HG03558 (cell line): Measurements from ENCODE around the gene OR2T6.

Experiments used
- ATAC-seq: cut with Tn5 transposase; IDR thresholded peaks from one replicate; pipeline ENCODE4 v1.9.1; 2021; ENCODE audit warnings: moderate number of reproducible peaks; ENCODE audit not compliant: unreplicated experiment; ENCODE audit errors: extremely low read depth

Gene OR2T6, protein sequence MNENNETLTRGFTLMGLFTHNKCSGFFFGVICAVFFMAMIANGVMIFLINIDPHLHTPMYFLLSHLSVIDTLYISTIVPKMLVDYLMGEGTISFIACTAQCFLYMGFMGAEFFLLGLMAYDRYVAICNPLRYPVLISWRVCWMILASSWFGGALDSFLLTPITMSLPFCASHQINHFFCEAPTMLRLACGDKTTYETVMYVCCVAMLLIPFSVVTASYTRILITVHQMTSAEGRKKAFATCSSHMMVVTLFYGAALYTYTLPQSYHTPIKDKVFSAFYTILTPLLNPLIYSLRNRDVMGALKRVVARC

DNA sequence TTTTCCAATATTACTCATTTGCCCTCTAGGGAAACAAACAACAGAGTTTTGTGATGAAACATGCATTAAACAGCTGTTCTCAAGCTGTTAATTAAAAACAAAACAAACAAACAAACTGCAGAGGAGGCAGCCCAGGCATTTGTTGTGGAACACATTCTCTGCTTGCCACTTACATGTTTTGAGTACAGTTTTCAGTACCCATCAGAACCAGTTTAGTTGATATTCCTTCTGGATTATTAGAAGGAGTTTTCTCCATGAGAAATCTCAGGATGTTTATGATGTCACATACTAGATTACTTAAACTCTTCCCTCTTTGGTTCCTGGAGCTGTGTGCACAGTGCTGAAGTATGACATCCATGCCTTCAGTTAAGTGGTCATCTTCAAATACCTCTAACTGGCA lies at the start of gene OR2T6:
TSS of gene OR2T6 (plus strand) at position 301 of the 400 bp plus-strand sequence. CDS start 11,863 bp downstream, outside the sequence.
- ATAC-seq, result no peak

DNA sequence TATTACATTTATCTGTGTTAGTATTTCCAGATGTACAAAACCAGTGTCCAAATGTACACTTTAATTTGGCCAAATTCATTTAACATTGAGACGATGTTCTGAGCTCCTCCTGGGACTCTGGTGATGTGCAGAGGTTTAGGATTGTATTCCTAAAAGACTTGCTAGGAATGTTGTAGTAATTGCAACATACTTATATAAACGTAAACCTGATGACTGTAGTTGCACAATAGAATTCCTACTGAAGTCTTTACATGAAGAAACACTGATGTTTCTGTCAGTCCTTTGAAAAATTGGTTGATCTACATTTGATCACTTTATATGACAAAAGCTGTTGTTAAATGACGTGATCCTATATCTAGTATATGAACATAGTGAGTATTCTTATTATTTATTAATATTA lies 32.1 kb upstream of the OR2T6 start:
- no peak for ATAC-seq

DNA sequence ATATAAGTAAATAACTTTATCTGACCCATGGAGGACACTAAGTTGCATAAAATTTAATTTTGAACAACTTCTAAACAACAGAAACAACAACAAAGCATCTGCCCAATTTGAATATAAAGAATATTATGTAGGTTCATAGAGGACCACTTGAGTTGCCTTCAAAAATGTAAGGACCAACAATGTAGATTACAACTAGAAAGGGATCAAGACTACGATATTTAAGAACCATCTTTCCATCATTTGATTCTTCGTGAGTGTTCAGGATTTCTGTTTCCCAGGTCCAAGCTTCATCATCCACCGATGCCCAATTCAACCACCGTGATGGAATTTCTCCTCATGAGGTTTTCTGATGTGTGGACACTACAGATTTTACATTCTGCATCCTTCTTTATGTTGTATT lies 27.1 kb upstream of the OR2T6 start, which contains the start of gene OR14C36:
TSS of gene OR14C36 (plus strand) at position 301 of the 400 bp plus-strand sequence. CDS start at position 301, 0 bp downstream.
- ATAC-seq, result no peak

DNA sequence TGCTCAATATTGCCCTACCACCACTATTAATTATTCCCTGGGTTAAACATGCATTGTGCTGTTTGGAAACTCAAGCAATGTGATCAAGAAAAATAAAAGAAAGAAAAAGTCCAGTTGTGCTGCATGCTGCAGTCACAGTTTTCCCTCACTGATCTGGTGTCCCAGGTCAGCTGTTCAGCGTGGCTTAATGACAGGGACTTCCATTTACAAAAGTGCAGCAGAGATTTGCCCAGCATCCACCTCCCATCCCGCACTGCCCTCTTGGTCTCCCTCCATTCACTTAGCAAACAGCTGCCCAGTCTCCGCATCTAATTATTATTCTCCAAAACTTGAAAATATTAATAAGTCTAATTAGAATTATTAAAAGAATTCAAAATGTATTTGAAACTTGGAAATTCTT lies 16.1 kb upstream of the OR2T6 start:
- no peak for ATAC-seq

DNA sequence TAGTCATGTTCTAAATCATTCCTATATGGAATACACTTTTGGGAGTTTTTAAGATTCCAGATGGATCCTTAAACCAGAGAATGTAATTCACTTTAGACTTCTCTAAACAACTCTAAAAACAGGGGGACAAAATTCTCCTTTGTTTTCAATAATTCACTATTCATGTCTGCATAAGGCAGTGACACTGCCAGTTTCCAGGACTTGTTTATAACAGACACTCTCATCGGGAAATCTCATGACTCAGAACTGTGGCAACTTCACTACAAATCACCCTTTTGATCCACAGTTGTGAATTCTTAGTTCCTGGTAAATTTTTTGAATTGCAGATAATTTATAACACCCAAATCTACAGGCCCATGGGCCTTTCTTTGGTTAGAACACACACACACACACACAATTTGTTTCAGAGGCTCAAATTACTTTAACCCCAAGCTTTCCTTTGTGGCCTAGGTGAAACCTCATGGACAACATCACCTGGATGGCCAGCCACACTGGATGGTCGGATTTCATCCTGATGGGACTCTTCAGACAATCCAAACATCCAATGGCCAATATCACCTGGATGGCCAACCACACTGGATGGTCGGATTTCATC lies 14.3 kb upstream of the OR2T6 start, which contains the start of gene OR2T4:
TSS of gene OR2T4 (plus strand) at position 545 of the 595 bp plus-strand sequence. CDS start at position 545, 0 bp downstream.
- no peak for ATAC-seq

DNA sequence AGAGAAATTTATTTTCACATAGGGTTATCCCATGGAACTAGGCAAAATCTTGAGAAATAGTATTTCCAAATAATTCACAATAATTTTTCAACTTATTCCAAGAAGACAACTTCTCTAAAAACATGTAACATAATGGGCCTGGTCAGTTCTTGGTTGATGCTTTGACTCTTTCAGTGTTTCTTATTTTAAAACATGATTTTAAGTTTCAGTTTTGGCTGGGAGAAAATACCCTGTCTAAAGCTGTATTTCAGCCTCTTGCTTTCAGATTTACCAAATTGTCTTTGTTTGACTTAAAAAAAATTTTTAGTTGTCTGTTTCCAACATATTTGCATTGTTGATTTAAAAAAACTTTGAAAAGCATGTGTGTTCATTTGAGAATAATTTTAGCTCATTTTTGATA lies 8.9 kb upstream of the OR2T6 start:
- ATAC-seq, result no peak

DNA sequence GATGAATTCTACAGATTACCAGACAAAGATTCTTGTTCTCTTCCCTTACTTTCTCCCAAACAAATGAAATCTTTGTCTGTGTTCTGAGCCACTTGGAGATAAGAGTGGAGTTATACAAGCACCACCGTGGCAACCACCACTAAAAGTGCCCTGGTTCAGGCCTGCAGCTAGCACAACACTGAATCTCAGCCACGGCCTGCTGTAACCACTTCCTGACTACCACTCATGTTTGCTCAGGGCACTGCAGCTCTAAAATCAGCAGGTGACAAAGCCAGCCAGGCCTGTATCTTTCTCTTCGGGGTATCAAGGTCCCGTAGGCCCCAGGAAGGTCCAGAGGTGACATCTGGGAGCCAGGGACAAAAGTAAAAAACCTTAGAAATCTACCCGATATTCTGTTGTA lies 3.2 kb upstream of the OR2T6 start:
- no peak for ATAC-seq

DNA sequence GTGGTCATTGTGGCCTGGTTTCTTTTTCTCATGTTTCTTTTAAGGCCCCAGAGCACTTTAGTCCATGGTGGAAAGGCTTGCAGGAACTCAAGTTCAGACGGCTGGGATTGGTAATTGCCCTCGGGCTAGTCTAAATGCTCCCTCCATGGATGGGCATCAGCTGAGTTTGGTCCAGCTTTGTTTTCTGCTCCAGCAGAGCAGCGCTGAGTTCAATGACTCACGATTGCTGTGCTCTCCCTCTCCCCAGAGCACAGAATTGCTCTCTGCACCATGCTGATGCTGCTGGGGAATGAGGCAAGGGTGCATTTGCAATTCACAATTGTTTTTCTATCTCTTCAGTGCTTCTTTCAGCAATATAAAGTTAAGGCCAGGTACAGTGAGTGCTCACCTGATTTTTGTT lies 1.8 kb upstream of the OR2T6 start:
- no peak for ATAC-seq

DNA sequence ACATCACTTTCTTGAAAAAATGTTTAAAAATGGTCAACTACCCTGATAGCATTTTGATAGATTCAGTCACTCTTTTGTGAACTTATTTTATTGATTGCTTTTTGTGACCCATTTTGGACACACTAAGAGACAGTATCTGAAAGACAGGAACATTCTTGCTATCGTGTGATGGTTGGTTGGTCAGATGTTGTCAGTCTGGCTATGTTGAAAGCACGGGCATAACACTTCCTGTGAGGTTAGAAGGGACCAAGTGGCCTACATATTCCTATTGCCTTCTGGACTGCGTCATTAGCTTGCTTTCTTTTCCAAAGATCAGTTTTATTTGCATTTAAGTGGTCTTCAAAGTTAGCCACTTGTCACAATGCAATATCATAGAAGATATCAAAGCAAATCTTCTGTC lies 1.4 kb downstream of the OR2T6 start:
- no peak for ATAC-seq

DNA sequence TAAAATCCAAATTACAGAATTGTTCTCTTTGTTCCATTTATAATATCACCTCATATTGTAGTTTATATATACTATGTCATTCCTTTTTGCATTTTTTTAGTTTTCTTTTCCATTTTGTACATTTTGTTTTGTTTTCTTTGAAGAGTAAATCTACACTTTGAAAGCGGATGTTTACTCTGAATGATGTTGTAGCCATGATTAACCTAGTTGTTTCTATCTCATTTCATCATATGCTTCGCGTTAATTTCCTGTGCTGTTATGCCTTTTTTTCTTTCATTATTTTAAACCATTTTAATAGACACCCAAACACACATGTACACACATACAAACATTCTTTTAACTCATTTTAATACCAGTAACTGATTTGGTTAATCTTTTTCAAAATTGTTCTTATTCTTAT lies 5.3 kb downstream of the OR2T6 start:
- ATAC-seq, result no peak

DNA sequence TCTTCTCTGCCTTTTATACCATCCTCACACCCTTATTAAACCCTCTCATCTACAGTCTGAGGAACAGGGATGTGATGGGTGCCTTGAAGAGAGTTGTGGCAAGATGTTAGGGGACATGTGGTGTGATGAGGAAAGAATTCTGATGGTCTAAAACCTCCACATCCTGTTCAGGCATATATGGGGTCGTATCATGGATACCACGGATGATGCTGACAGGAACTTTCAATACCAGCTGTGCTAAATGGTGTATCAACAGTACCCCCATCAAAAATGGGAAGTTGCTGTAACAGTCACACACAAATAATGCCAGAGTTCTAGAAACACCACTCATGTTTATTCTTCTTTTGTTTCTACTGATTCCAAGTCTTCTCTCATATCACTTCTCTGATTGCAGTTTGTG lies 12.9 kb downstream of the OR2T6 start:
- no peak for ATAC-seq

DNA sequence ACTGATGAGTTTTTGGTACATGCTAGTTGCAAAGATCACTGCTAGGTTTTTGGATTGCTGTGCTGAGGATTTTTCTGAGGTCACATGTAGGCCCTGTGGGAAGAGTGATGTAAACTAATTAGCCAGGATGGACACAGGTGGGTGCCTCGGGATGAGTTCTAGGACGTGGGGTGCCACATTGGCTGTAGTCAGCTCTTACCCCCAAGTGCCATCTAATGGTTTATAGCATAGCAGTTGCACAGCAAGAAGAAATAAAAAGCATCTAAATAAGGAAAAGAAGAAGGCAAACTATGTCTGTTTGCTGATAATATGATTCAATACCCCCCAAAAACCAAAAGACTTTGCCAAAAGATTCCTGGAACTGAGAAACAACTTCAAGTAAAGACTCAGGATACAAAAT lies 17.5 kb downstream of the OR2T6 start:
- ATAC-seq, result no peak

DNA sequence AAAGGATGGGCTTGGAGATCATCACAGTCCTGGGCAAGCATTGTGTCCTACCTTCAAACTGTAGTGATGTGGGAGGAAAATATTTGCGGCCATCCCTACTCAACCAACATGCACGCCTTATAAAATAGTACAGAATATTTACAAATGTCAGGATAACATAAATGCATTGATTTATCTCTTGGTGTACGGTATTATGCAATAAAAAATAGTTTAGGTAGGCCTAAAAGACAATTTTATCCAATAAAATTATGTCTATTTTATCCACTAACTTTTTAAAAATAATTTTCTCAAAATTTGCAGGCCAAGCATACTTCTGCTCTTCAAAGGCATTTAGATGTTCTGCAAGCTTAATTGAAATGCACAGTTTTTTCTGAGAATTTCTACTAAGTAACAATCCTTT lies 27.2 kb downstream of the OR2T6 start, which contains the start of gene OR2T1:
TSS of gene OR2T1 (plus strand) at position 301 of the 400 bp plus-strand sequence. CDS start 3,100 bp downstream, outside the sequence.
- ATAC-seq, result no peak

DNA sequence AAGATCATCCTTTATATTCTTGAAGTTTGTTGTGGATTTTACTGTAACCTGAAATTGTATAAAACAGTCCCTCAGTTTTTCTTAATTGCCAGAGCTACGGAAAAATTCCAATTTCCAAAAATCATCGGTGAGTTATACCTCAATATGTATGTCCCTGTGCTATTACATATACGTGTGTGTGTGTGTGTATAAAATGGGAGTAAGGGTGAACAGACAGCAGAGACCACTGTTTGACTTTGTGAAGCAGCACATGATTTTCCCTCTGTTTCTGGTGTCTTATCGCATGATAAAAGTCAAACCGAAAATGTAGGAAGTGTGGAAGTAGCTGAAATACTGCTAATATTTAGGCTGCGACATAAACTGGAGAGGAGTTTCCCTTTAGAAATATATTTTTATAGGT lies 28.5 kb downstream of the OR2T6 start:
- ATAC-seq, result no peak

DNA sequence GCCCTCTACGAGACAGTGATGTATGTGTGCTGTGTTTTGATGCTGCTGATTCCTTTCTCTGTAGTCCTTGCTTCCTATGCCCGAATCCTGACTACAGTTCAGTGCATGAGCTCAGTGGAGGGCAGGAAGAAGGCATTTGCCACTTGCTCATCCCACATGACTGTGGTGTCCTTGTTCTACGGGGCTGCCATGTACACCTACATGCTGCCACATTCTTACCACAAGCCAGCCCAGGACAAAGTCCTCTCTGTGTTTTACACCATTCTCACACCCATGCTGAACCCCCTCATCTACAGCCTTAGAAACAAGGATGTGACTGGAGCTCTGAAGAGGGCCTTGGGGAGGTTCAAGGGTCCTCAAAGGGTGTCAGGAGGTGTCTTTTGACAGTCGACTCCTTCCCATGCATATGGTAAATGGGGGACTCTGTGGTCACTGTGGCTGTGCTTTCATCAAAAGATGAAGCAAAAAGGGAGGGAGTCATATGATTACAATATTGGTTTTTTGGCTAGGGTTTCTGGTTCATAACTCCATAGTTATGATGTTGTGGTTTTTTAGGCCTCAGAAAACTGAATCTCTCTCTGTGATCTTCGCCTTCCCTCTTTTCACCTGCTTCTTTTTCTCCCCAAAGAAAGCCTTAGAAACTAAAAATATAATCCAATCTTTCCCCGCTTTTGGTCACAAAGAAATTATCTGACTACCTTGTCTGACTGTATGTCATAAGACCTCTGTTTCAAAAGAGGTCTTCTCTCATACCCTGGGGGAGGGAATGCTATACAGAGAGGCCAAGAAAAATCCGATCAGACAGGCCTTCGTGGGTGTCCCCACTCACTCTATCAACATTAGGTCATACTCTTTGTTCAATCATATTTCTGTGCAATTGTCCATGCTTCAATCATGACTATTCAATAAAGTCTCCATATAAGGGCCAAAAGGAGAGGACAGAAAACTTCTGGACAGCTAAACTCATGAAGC lies 31.5 kb downstream of the OR2T6 start:
- no peak for ATAC-seq

DNA sequence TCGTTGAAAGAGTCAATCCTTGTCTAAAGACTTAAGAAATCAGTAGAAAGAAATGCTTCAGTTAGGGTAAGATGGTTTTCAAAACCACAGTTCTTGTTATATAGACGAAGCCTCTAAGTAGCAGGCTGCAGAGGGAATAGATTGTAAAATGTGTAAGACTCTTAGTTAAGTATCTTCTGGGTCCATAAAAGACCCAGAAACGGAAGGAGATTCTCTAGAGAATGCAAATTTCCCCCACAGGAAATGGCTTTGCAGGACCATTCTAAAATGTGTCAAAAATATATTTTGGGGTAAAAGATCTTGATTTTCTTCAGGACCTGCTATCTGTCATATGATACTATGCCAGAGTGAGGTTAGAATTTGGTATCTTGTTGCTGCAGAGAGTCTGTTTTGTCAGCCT lies 40.7 kb downstream of the OR2T6 start:
- ATAC-seq, result no peak

DNA sequence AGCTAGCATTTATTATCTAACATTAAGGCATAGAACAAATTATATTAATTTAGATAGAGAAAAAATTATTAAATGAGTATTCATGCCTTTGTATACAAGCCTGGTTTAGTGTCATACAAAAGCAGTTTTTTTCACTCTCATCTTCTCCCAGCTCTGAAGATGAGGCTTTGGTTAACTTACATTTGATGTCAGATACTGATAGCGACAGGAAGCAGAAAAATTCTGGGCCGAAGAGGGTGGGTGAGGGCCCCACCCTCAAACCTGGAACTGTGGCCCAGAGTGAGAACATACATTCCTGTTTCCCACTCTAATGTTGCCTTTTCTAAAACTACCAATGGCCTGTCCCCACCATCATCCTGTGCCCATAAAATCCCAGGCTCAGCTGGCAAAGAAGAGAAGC lies 42.3 kb downstream of the OR2T6 start:
- ATAC-seq, result no peak

DNA sequence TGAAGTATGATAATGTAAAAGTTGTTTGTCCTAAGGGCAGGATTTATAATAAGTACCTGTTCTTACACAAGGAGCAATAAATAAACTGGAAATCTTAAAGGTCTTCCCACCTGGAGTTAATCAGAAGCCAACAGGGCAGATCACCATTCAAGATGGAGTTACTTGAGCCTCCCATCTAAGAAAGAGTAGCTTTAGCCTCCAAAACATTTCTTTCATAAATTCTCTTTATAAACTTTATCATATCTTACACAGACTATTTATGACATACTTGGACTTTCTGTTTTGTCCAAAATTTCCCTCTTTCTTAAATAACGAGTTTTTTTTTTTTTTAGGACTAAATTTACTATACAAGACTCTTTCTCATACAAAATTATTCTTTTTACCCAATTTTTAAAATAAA lies 45.8 kb downstream of the OR2T6 start:
- ATAC-seq, result no peak

DNA sequence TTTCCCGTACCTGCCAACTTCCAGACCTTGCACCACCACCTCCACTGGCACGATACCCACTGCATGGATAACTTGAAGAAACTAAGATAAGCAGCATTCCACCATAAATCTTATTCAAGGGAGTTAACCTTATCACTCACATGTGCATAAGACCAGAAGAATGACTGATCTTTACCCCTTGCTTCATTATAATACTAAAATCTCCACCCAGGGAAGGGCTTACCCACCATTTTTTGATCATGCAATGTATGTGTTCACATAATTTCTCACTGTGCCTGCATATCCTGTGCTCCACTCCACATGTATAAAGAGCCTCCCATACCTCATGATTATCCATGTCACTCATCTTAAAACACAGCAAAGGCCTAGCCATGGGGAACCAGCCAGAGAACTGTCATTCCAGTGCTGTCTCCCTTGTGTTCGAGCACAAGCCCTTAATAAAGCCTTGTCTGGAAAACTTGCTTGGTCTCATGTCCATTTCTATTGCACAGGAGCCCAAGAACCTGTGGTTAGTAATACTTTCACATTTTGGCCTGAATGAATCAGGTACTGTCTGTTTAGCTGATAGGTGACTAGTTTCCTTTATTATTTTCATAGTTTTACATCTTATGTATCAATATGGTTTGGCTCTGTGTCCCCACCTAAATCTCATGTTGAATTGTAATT lies 52.1 kb downstream of the OR2T6 start:
- ATAC-seq, result peak; percentile 18

DNA sequence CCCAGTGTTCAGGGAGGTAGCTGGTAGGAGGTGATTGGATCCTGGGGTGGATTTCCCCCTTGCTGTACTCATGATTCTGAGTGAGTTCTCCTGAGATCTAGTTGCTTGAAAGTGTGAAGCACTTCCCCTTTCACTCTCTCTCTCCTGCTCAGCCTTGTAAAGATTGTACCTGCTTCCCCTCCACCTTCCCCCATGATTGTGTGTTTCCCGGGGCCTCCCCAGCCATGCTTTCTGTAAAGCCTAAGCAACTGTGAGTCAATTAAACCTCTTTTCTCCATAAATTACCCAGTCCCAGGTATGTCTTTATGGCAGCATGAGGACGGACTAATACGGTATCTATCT lies 52.6 kb downstream of the OR2T6 start:
- ATAC-seq, result peak; percentile 96
